ENCODE results near the gene PPFIA3. TPM values are rescaled to one million over a fixed set of nuclear protein-coding genes. Genes with fewer than 3 reads are reported as not detected.

The PPFIA3 gene
- total RNA-seq, 1 experiment from 2014 or later = 28.1 TPM

DNA sequence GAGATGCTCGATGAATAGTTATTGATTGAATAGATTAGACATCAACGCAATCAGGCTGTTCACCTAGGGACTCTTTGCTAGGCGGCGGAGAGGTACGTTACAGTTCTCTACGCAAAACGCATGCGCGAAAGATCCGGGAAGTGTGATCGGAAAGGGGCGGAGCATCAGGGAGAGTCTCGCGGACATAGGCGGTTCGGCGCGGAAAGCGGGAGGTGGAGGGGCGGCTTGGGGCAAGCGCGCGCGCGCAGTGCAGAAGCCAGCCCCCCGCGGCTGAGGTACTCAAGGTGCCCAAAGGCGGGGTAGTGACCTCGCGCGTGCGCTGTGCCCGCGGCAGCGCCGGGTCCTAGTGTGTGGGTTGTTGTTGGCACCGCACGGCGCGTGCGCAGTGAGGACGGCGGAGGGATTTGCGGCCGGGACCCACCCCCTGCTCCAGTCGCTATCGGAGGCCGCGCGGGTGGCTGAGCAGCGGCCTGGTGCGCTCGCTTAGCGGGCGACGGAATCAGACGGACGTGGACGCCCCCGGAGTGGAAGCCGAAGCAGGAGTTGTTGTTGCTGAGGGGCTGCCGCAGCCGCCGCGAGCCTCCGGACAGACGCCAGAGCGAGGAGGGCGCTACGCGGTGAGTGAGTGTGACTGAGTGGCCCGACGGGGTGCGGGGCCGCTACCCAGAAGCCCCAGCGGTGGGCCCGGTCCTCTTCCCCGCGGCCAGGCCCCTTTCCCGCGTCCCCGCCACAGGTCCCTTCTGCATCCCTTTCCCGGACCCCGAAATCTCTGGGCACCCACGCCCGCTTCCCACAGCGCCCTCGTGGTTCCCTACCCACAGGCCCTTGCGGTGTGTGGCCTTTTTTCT, 34.1 kb upstream of the PPFIA3 start, which contains the start of gene SNRNP70:
Gene SNRNP70 (plus strand): TSS at position 432 of the 848 bp plus-strand sequence. CDS start 964 bp downstream, outside the sequence.
- Histone ChIP-seq H3K4me3 (replicated peaks in 1 of 2; ENCODE audit: low read depth in 1 of 2, low read length in 2 of 2) (peak within 1 kb of the TSS; percentile 86), H3K4me1 (ENCODE audit: control insufficient read depth in 1 of 2, insufficient read depth in 2 of 2, low read length in 2 of 2) (peaks cover 6 to 25% of the 10 kb centered on the region in 2 experiments), H3K27me3 (ENCODE audit: insufficient read depth, low read length) (no peaks in the 10 kb centered on the region), H4K20me1 (ENCODE audit: insufficient read depth) (peaks cover 30% of the 10 kb centered on the region; the same call in 1 of the 2 replicates), H3K36me3 (ENCODE audit: control insufficient read depth in 1 of 2, insufficient read depth in 2 of 2, low read length in 2 of 2) (peaks cover 11 to 27% of the 10 kb centered on the region in 2 experiments), H2AFZ (ENCODE audit: low read depth, low read length, poor library complexity, severe bottlenecking) (no peak within 1 kb of the TSS), H3K9ac (ENCODE audit: low read length) (peak within 1 kb of the TSS; percentile 78), H3K9me3 (ENCODE audit: control insufficient read depth in 1 of 2, insufficient read depth in 1 of 2, low read depth in 1 of 2, low read length in 2 of 2) (no peaks in the 10 kb centered on the region), H3K9me2 (ENCODE audit: insufficient read depth) (no peaks in the 10 kb centered on the region), H3K79me2 (ENCODE audit: insufficient read depth, low read length) (peaks cover 49% of the 10 kb centered on the region), H3K4me2 (ENCODE audit: low read length) (peak within 1 kb of the TSS; percentile 90), H3K27ac (ENCODE audit: low read depth, low read length) (peak within 1 kb of the TSS; percentile 94)
- BruUV-seq (replicated peaks) = no TSS peak
- ChIA-PET RAD21 (ENCODE audit: low non-redundant PET in 1 of 2, low total read pairs in 2 of 2, uncharacterized antibody in 2 of 2, unreplicated experiment in 2 of 2) (no interaction called here), CTCF (no interaction called here), POLR2A (no interaction called here)
- DNase-seq (ENCODE audit: low read depth, low spot score) (peak; percentile 98), ATAC-seq (peak; percentile 96)
- intact Hi-C loops (cut with micrococcal nuclease) = no loop called here
- no peak for TF ChIP-seq EZH2 (IDR thresholded peaks at IDR 0.05)
- TF ChIP-seq, protein P1, sequence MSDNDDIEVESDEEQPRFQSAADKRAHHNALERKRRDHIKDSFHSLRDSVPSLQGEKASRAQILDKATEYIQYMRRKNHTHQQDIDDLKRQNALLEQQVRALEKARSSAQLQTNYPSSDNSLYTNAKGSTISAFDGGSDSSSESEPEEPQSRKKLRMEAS (IDR thresholded peaks at IDR 0.05) = peak; percentile 86
- TF ChIP-seq POLR2AphosphoS5 (IDR thresholded peaks at IDR 0.05; ENCODE audit: low read depth, low read length) = peak; percentile 97
- no peak for TF ChIP-seq EZH2phosphoT487 (IDR thresholded peaks at IDR 0.05; ENCODE audit: borderline replicate concordance)
- TF ChIP-seq, protein P2, sequence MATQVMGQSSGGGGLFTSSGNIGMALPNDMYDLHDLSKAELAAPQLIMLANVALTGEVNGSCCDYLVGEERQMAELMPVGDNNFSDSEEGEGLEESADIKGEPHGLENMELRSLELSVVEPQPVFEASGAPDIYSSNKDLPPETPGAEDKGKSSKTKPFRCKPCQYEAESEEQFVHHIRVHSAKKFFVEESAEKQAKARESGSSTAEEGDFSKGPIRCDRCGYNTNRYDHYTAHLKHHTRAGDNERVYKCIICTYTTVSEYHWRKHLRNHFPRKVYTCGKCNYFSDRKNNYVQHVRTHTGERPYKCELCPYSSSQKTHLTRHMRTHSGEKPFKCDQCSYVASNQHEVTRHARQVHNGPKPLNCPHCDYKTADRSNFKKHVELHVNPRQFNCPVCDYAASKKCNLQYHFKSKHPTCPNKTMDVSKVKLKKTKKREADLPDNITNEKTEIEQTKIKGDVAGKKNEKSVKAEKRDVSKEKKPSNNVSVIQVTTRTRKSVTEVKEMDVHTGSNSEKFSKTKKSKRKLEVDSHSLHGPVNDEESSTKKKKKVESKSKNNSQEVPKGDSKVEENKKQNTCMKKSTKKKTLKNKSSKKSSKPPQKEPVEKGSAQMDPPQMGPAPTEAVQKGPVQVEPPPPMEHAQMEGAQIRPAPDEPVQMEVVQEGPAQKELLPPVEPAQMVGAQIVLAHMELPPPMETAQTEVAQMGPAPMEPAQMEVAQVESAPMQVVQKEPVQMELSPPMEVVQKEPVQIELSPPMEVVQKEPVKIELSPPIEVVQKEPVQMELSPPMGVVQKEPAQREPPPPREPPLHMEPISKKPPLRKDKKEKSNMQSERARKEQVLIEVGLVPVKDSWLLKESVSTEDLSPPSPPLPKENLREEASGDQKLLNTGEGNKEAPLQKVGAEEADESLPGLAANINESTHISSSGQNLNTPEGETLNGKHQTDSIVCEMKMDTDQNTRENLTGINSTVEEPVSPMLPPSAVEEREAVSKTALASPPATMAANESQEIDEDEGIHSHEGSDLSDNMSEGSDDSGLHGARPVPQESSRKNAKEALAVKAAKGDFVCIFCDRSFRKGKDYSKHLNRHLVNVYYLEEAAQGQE (IDR thresholded peaks at IDR 0.05; ENCODE audit: low read depth) = no peak
- peak; percentile 97 for TF ChIP-seq ZFX (IDR thresholded peaks at IDR 0.05)
- TF ChIP-seq FOSL1 (IDR thresholded peaks at IDR 0.05; ENCODE audit: low read depth) = no peak
- peak; percentile 49 for TF ChIP-seq TCF7L2 (IDR thresholded peaks at IDR 0.05; ENCODE audit: borderline replicate concordance, extremely low read depth, insufficient read depth, insufficient read length)
- TF ChIP-seq, protein P3, sequence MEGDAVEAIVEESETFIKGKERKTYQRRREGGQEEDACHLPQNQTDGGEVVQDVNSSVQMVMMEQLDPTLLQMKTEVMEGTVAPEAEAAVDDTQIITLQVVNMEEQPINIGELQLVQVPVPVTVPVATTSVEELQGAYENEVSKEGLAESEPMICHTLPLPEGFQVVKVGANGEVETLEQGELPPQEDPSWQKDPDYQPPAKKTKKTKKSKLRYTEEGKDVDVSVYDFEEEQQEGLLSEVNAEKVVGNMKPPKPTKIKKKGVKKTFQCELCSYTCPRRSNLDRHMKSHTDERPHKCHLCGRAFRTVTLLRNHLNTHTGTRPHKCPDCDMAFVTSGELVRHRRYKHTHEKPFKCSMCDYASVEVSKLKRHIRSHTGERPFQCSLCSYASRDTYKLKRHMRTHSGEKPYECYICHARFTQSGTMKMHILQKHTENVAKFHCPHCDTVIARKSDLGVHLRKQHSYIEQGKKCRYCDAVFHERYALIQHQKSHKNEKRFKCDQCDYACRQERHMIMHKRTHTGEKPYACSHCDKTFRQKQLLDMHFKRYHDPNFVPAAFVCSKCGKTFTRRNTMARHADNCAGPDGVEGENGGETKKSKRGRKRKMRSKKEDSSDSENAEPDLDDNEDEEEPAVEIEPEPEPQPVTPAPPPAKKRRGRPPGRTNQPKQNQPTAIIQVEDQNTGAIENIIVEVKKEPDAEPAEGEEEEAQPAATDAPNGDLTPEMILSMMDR (IDR thresholded peaks at IDR 0.05 in 2 of 3, conservative IDR thresholded peaks at IDR 0.05 in 1 of 3; ENCODE audit: borderline replicate concordance in 1 of 3, insufficient read depth in 1 of 3, low read depth in 2 of 3, low read length in 2 of 3) = no peak
- TF ChIP-seq SRF (IDR thresholded peaks at IDR 0.05; ENCODE audit: low read depth) = no peak
- TF ChIP-seq, protein P4, sequence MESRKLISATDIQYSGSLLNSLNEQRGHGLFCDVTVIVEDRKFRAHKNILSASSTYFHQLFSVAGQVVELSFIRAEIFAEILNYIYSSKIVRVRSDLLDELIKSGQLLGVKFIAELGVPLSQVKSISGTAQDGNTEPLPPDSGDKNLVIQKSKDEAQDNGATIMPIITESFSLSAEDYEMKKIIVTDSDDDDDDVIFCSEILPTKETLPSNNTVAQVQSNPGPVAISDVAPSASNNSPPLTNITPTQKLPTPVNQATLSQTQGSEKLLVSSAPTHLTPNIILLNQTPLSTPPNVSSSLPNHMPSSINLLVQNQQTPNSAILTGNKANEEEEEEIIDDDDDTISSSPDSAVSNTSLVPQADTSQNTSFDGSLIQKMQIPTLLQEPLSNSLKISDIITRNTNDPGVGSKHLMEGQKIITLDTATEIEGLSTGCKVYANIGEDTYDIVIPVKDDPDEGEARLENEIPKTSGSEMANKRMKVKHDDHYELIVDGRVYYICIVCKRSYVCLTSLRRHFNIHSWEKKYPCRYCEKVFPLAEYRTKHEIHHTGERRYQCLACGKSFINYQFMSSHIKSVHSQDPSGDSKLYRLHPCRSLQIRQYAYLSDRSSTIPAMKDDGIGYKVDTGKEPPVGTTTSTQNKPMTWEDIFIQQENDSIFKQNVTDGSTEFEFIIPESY (IDR thresholded peaks at IDR 0.05; ENCODE audit: extremely low read depth, insufficient replicate concordance, low read length) = peak; percentile 83
- peak; percentile 92 for TF ChIP-seq SIN3A (IDR thresholded peaks at IDR 0.05; ENCODE audit: low read depth)
- peak; percentile 77; the same call in 1 of the 2 replicates for TF ChIP-seq ELF1 (IDR thresholded peaks at IDR 0.05; ENCODE audit: borderline replicate concordance, low read depth)
- TF ChIP-seq, protein P5, sequence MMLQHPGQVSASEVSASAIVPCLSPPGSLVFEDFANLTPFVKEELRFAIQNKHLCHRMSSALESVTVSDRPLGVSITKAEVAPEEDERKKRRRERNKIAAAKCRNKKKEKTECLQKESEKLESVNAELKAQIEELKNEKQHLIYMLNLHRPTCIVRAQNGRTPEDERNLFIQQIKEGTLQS (IDR thresholded peaks at IDR 0.05) = no peak
- peak; percentile 84 for TF ChIP-seq EGR1 (IDR thresholded peaks at IDR 0.05; ENCODE audit: low read depth)
- no peak for TF ChIP-seq ZNF274 (IDR thresholded peaks at IDR 0.05; ENCODE audit: low read depth, low read length)
- no peak for TF ChIP-seq CEBPB (IDR thresholded peaks at IDR 0.05; ENCODE audit: low read depth)
- TF ChIP-seq RAD21 (IDR thresholded peaks at IDR 0.05; ENCODE audit: low read depth) = no peak
- peak; percentile 46 for TF ChIP-seq POLR2A (IDR thresholded peaks at IDR 0.05; ENCODE audit: borderline replicate concordance, extremely low read depth, insufficient read depth, insufficient read length)
